HG03457 (cell line): ENCODE measurements around the gene NOP9.
A peak's percentile ranks its signal among the peaks of the same experiment; 100 is the strongest.

Source experiments
- ATAC-seq: cut with Tn5 transposase; IDR thresholded peaks from one replicate; pipeline ENCODE4 v1.9.1; 2021; ENCODE audit warnings: moderate number of reproducible peaks; ENCODE audit not compliant: unreplicated experiment

NOP9 gene

DNA sequence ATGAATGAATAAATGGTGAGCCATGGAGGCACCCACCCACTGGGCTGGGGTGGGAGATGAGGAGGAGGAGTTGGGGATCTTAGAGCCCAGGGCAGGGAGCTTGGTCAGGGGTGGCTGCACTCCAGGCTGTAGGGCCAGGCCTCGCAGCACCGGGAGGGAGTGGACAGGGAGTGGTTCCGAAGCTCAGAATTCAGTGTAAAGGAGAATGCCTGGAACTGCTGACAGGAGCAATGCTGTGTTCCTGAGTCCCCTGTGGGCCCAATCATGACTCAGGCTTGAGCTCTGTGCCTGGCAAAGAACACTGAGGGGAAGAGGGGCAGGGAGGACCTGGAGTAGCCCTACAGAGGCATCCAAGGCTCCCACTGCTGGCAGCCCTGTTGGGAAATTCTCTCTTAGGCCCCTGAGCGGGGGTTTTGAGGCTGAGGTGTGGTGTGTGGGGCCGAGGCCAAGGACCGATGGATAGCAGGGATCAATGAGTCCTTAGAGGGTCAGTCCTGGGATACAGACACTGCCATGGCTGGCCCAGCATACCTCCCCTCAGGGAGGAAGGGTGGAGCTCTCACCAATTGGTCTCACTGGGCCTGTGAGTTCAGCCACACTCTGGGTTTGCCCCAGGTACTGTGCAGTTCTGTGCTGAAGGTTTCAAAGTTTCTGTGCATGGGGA lies 18.7 kb upstream of the NOP9 start:
- ATAC-seq, result no peak

DNA sequence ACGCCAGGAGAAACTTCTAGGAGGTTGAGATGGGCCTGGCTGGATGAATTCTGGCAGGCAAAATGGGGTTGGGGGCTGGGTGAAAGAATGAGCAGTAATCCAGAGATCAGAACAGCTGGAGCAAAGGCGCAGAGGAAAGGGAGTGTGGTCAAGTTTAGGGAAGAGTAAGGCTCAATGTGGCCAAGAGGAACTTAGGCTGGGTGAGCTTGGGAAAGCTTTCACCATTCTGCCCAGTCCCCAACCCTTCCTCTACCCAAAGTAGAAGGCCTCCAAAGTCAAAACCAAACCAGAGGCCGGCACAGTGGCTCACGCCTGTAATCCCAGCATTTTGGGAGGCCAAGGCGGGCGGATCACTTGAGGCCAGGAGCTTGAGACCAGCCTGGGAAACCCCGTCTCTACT lies 18.0 kb upstream of the NOP9 start:
- ATAC-seq, result no peak

DNA sequence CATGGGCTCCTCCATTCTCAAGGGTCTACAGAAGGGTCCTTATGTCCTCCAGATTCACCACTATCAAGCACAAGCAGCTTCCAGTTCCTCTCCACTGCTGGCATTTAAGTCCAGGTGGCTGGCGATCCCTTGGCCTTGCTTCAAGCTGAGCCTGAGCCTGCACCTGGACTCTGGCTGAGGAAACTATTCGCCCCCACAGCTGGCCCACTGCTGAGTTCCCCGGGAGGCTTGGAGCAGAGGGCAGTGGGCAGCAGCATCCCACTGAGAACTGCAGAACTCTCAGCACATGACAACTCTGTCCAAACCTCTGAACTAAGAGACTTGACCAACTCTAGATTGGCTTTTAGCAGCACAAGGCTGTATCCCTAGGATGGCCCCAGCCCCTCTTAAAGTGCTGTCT lies 16.9 kb upstream of the NOP9 start:
- ATAC-seq, result no peak

DNA sequence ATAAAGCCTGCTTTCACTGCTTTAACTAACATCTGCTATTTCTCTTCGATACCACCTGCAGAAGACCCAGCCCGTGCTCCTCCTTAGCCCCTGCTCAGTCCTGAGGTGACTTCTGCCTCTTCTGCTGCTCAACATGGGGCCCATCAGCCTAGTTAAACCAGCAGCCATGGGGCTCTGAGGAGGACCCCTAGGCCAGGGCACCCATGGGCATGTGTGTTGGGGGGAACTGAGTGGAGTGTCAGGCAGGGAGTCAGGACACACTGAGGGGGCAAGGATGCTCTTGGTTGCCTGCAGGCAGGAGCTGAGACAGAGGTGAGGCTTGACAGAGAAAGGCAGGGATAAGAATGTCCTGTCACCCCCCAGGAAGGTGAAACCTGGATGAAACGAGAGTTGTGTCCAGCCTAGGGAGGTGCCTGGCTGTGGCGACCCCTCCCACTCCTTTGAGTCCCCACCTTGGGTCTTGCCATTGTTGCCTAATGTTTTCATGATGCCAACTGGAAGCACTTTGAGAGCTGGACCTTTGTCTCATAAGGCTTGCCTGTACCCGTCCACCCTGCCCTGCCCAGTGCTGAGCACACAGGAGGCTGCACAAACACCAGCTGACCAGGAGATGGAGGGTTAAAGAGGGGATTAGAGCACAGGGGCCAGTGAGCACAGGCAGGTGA lies 15.7 kb upstream of the NOP9 start:
- ATAC-seq, result no peak

DNA sequence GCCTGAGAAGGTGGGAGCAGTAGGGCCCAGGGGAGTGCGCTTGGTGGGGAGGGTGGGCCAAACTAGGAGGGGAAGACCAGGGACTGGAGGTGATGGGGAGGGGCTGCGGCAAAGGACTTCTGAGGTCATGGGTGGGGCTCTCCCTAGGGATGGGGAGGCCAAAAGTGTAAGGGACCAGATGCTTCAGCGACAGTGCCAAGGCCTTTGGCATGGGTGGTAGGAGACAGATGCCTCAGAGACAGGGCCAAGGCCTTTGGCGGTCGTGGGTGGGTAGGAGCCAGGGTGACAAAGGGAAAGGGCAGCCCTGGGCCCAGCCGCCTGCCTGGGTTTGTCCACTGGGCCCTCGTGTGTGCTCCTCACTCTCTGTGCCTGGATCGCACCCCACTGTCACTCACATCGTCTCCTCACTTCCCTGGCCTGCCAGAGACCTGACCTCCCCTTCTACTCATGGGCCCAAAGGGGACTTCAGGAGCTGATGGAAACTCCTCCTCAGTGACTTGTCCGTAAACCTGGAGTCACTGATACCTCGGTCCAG lies 15.1 kb upstream of the NOP9 start:
- ATAC-seq, result no peak

DNA sequence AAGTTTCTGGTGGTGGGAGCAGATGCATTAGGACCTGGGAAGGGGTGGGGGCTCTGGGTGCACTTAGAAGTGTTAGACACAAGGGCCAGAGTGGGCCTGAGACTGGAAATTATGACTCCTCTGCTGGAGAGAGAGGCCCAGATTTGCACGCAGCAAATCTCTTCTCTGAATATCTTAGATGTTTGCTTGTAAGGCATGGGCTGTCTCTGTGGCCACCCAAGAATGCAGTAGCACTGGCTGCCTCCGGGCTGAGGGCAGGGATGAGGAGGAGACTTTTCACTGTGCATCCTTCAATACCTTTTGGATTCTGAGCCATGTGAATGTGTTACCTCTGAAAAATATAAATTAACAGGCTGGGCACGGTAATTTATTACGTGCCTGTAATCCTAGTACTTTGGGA lies 14.3 kb upstream of the NOP9 start:
- no peak for ATAC-seq

DNA sequence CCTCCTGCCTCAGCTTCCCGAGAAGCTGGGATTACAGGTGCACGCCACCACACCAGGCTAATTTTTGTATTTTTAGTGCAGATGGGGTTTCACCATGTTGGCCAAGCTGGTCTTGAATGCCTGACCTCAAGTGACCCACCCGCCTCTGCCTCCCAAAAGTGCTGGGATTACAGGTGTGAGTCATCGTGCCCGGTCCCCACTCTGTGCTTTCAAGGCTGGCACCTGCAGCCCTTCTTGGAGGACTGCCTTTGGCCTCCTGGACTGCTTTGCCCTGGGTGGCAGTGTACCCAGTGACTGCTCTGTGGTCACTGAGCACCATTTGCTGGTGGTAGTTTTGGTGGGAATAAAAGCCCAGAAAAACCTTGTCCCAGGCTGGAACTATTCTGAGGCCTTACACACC lies 12.7 kb upstream of the NOP9 start:
- ATAC-seq, result no peak

DNA sequence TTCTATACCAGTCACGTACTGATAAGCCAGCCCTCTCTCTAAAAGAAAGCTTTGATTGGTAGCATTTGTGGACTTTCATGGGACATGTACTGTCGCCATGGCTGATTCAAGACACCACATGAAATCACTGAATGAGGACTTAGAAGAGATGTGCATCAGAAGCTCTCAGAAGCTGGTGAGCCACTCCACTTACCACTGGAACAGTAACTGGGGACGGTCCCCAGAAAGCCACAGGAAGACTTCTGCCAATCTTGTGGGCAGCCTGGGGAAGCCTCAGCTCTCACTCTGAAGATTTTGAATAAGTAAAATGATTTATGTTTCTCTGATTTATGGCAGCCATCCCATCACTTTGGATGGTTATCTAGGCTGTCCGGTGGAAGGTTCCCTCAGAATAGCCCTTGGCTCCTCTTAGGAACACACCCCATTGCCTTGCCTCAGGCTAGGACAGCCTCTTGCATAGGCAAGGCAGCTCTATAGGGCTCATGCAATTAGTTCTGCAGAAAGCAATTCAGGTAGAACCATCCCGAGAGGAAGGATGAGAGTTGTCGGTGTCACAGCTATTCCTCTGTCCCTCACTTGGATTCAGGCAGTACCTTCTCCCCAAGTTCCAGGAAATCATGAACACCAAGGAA lies 9.9 kb upstream of the NOP9 start:
- ATAC-seq, result no peak

DNA sequence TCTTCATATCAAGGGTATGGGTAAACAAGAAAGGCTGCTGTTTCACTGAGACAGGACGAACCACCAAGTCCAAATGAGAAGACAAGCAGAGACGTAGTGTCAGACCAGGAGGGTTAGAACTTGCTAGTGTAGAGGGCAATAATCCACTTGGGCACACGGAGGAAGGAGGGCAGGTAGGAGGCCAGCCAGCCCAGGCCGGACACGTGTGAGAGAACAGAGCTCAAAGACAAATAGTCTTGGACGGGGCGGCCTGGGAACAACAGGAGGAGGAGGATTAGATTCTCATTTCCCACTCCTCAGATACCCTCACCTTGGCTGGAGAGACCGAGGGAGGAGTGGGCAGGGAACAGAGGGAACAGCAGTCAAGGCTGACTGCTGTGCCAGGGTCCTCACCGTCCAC lies 8.9 kb upstream of the NOP9 start:
- ATAC-seq, result no peak

DNA sequence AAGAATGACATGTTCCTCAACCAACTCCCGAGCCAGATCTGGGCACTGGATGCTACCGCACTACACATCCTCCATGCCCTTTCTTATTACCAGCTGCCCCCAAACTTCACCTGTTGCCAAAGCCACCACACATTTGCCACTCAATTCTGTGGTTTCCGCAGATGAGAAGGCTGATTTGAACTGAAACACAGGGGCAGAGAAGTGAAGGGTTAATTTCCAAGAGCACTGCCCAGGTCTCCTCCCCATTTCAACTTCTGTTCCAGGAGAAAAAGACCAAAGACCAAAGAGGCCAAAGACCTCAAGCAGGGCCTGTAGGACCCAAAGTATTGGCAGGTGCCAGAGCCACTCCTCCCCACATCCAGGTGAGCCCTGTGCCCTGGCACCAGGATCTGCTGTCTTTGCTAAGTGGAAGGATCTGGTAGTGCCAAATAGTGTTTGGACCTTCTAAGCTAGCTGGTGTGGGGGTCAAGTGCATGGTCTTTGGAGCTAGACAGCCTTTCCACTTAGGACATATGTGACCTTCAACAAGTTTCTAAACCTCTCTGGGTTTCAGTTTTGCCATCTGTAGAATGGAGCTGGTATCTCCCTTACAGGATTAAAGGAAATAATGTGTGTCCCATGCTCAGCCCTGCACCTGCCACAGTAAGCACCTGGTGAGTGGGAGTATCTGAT lies 8.1 kb upstream of the NOP9 start:
- ATAC-seq, result no peak

DNA sequence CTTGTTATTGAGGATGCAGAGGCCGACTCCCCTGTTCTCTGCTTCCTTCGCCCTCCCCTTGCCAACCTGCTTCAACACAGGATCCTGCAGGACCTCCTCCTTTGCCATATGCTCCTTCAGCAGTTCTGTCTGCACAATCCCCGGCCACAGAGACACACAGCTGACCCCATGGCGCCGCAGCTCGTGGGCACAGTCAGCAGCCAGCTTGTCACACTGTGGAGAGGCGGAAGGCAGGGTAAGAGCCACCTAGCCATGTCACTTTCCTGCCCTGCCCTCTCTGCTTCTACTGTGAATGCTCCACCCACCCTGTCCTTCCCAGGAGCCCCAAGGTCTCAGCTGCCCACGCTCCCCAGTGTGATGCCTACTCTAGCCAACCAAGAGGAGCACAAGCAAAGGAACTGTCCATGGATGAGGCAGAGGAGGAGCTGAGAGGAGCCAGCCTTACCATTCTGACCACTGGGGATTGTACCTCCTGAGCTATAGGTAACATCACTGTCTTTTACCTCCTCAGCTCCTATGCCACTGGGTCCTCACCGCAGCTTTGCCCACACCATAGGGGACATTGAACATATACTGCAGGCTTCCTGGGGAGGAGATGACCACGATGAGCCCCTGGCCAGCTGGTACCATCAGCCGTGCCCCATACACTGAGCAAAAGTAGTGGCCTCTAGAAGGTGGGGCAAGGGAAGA lies 7.4 kb upstream of the NOP9 start:
- no peak for ATAC-seq

DNA sequence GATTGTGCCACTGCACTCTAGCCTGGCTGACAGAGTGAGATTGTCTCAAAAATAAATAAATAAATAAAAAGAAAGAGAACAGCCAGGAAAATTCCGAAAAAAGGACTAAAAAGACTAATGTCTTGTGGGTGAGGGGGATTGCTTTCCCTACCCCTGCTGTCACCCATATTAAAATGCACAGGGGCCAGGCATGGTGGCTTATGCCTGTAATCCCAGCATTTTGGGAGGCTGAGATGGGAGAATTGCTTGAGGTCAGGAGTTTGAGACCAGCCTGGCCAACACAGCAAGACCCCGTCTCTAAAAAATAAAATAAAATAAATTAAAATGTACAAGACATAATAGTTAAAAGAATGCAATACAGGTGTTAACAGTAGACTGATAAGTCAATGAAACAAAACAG lies 6.1 kb upstream of the NOP9 start:
- ATAC-seq, result no peak

DNA sequence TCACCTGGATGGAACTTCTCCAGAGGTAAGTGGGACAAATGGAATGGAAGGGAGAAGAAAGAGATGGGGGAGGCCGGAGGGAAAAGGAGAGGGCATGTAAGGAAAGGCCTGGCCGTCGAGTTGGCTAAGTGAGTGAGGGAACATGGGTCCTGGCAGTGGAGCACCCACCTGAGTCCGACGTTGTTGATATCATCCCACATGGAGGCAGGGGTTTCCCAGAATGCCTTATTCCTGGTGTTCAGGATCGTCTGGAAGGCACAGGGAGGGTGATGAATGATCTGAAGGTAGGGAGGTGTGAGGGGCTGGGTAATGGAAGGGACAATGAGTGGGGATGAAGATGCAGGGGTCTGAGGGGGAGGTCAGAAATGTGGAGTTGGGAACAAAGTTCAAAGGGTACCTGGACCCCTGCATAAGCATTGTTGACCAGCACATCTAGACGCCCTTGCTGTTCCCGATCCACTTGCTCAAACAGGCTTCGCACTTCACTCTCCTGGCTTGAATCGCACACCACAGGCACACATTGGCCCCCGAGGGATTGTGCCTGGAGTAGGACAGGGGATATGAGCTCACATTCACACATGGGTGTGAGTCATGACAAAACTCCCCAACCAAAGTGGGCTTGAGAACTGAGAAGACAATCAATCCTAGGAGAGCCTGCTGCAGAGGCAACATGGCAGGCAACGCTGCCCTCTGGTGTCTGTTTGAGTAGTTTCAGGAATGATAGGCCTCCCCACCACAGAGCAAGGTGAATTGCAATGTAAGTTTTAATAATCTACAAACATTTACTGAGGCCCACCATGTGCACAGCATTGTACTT lies 3.1 kb upstream of the NOP9 start:
- ATAC-seq, result peak; percentile 32

DNA sequence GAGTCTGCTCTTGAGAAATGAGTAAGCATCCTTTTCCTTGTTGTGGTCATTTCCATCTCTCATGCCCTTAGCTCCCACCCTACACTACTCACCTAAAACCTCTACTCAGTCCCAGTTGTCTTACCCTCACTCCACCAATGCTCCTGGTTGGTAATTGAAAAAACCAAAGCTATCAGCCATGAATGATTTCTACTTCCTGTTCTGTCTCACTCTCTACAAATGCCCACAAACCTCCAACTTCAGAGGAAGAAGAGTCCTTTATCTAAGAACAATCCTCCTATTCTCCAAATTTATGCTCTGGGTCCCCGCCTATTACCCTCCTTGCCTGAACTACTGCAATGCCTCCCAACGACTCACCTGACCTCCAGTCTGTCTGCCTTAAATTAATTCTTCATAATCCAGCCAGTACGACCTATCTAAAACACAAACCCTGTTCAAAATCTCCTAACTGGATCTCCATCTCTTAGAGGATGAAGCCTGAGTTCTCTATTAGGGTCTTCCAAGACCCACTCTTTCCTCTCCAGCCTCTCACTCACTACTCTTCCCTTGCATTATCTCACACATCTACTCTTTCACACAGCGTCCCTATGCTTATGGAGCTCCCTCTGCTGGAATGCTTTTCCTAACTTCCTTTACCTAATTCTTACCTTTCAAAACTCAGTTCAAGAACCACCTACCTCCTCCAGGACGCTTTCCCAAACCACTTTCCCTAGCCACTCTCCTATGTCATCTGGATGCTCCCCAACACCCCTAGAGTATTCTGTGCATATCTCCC lies 2.3 kb upstream of the NOP9 start:
- peak; percentile 24 for ATAC-seq

DNA sequence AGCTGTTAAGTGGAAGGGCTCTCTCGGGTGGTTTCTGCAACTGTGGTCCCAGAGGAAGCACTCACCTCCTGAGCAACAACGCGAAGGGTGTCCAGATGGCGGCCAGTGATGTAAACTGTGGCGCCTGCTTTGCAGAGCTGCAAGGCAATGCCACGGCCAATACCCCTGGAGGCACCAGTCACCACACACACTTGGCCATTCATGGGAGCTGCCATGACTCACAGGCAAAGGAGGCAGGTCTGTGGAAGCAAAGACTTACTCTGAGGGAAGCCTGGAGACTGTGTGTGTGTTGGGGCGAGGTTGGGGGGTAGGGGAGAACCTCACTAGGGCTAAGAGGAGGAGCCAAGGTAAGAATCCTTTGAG lies 777 bp upstream of the NOP9 start:
- peak; percentile 6 for ATAC-seq

DNA sequence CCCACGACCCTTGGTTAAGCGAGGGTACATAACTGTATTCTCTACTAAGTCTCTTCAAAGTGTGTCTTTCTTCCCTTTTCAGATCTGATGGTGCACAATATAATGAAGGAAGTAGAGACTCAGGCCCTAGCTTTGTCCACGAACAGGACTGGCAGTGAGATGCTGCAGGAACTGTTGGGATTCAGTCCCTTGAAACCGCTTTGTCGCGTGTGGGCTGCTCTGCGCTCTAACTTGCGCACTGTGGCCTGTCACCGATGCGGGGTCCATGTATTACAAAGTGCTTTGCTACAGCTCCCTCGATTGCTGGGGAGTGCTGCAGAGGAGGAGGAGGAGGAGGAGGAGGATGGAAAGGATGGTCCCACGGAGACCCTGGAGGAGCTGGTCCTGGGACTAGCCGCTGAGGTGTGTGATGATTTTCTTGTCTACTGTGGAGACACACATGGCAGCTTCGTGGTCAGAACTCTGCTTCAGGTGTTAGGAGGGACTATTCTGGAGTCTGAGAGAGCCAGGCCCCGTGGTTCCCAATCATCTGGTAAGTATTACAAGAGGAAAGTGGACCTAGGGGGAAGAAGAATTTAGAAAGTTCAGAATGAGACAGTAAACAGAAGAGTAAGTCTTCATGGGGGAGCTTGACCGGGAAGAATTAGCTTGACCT lies 803 bp downstream of the NOP9 start:
- no peak for ATAC-seq

DNA sequence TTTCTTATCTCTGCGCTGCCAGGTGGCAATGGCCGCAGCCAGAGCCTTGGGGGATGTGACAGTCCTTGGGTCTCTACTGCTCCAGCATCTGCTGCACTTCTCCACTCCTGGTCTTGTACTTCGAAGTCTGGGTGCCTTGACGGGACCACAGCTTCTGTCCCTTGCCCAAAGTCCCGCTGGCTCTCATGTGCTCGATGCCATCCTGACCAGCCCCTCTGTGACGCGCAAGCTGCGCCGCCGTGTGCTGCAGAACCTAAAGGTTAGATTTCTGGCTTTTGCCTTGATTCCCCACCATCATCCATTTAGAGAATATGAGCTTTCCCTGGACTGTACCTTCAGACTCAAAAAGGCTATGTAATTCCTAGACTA lies 4.4 kb downstream of the NOP9 start:
- no peak for ATAC-seq

DNA sequence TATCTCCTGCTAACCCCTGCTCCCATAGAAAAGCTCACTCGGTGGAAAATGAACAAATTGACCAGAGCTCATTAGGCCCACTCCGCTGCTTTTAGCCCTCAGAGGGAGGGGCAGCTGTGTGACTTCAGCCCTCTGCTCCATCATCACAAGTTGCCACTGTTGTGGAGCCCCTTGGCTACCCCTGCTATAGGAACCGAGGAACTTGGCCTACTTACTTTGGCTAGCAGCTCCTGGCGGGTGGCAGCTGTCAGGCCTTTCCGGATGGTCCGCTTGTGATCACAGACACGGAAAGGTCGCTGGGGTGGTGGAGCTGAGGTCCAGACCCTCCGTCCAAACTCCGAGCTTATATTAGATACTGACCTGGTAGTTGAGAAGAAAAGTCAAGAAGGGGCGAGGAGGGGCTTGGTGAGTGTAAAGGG lies 7.5 kb downstream of the NOP9 start:
- no peak for ATAC-seq
